HCT116 (cell line): ENCODE data around the gene BCR. TPM values are rescaled to one million over a fixed set of nuclear protein-coding genes. Genes with fewer than 3 reads are reported as not detected.

ENCODE experiments used
- ATAC-seq: fragments of 200-7000 bp; cut with Tn5 transposase; 2 replicates; pipeline ENCODE4 v1.9.1; 2020; ENCODE audit warnings: mild to moderate bottlenecking, moderate library complexity
- BruUV-seq: library from RNA; stranded (reverse); fragments of 400-500 nt; replicated peaks from 2 replicates; lab custom pipeline; 2021; lab: Mats Ljungman, UMichigan
- CTCF ChIA-PET: fragments of 300-600 bp; sonication (Branson Sonifier 250); formaldehyde crosslinking; loops from one replicate; lab custom pipeline; 2021; ENCODE audit warnings: antibody characterized with exemption; lab: Charles Lee
- POLR2A ChIA-PET: fragments of 300-600, 350-600 bp; sonication (Branson Sonifier 250); formaldehyde crosslinking; loops from one replicate; lab custom pipeline; 2021; ENCODE audit warnings: antibody characterized with exemption; lab: Charles Lee
- RAD21 ChIA-PET, 2 experiments: fragments of 300-600 bp; sonication (Branson Sonifier 250); formaldehyde crosslinking; loops; one replicate each; lab custom pipeline; 2023; ENCODE audit warnings: low total read pairs in 2 of 2; ENCODE audit not compliant: uncharacterized antibody in 2 of 2, unreplicated experiment in 2 of 2, low non-redundant PET in 1 of 2; lab: Charles Lee
- DNase-seq: peaks from one replicate; pipeline ENCODE4 v3.0.0-alpha.2; 2010; ENCODE audit warnings: low read depth, low spot score
- H2AFZ ChIP-seq: fragments of 200-600 bp; shearing (Covaris generic), sonication (generic); 2 replicates; pipeline ENCODE4 v1.6.1; 2017; ENCODE audit warnings: low read depth, mixed run types, mixed read lengths, antibody characterized with exemption, low read length; ENCODE audit not compliant: poor library complexity, severe bottlenecking
- H3K27ac ChIP-seq: 2 replicates; pipeline ENCODE4 v1.5.1; 2012; ENCODE audit warnings: low read depth, low read length
- H3K27me3 ChIP-seq: fragments of 200-600 bp; sonication (generic); 2 replicates; pipeline ENCODE4 v1.6.1; 2016; ENCODE audit warnings: mixed run types, low read length, mixed read lengths; ENCODE audit not compliant: insufficient read depth
- H3K36me3 ChIP-seq, 2 experiments: fragments of 200-500 bp in 1 of 2; fragments of 200-600 bp in 1 of 2; sonication (Bioruptor generic) in 1 of 2; sonication (generic) in 1 of 2; 2 replicates each; pipeline versions ENCODE4 v1.5.1 to v1.6.1; 2014 to 2016; ENCODE audit warnings: low read length in 2 of 2, inconsistent platforms in 1 of 2, mixed read lengths in 1 of 2, mixed run types in 1 of 2; ENCODE audit not compliant: insufficient read depth in 2 of 2, control insufficient read depth in 1 of 2
- H3K4me1 ChIP-seq, 2 experiments: fragments of 200-600 bp in 1 of 2; sonication (generic) in 1 of 2; 2 replicates each; pipeline versions ENCODE4 v1.5.1 to v1.6.1; 2012 to 2017; ENCODE audit warnings: low read length in 2 of 2, inconsistent platforms in 1 of 2, mild to moderate bottlenecking in 1 of 2, mixed read lengths in 1 of 2, mixed run types in 1 of 2, moderate library complexity in 1 of 2; ENCODE audit not compliant: insufficient read depth in 2 of 2, control insufficient read depth in 1 of 2
- H3K4me2 ChIP-seq: fragments of 200-600 bp; sonication (generic); 2 replicates; pipeline ENCODE4 v1.6.1; 2017; ENCODE audit warnings: mixed run types, low read length, mixed read lengths
- H3K4me3 ChIP-seq, 2 experiments: fragments of 200-600 bp in 1 of 2; sonication (generic) in 1 of 2; replicated peaks in 1 of 2; 2 replicates each; pipeline ENCODE4 v1.5.1; 2011 to 2016; ENCODE audit warnings: low read length in 2 of 2, control low read depth in 1 of 2, low read depth in 1 of 2, mild to moderate bottlenecking in 1 of 2, mixed read lengths in 1 of 2, mixed run types in 1 of 2
- H3K79me2 ChIP-seq: fragments of 200-600 bp; sonication (generic); 2 replicates; pipeline ENCODE4 v1.6.1; 2017; ENCODE audit warnings: mild to moderate bottlenecking, mixed run types, low read length, moderate library complexity, mixed read lengths; ENCODE audit not compliant: insufficient read depth
- H3K9ac ChIP-seq: fragments of 200-600 bp; sonication (generic); 2 replicates; pipeline ENCODE4 v1.6.1; 2016; ENCODE audit warnings: low read length, mixed read lengths
- H3K9me2 ChIP-seq: fragments of 200-600 bp; sonication (generic), shearing (Covaris generic); 2 replicates; pipeline ENCODE4 v1.6.1; 2017; ENCODE audit warnings: mixed run types, mild to moderate bottlenecking, moderate library complexity; ENCODE audit not compliant: insufficient read depth
- H3K9me3 ChIP-seq, 2 experiments: fragments of 200-500 bp in 1 of 2; fragments of 200-600 bp in 1 of 2; sonication (Bioruptor generic) in 1 of 2; sonication (generic) in 1 of 2; 2 replicates each; pipeline ENCODE4 v1.6.1; 2014 to 2017; ENCODE audit warnings: low read length in 2 of 2, mixed read lengths in 2 of 2, inconsistent platforms in 1 of 2, low read depth in 1 of 2, mild to moderate bottlenecking in 1 of 2, mixed run types in 1 of 2, moderate library complexity in 1 of 2; ENCODE audit not compliant: control insufficient read depth in 1 of 2, insufficient read depth in 1 of 2
- H4K20me1 ChIP-seq: fragments of 200-600 bp; sonication (generic), shearing (Covaris generic); 2 replicates; pipeline ENCODE4 v1.6.1; 2017; ENCODE audit warnings: mixed run types, mild to moderate bottlenecking, moderate library complexity; ENCODE audit not compliant: insufficient read depth
- ELF1 ChIP-seq: IDR thresholded peaks from 2 replicates; pipeline ENCODE4 v1.6.1; 2012; ENCODE audit warnings: low read depth, borderline replicate concordance
- EZH2 ChIP-seq: fragments of 200-600 bp; sonication (generic); IDR thresholded peaks from 2 replicates; pipeline ENCODE4 v1.6.1; 2017; ENCODE audit warnings: antibody characterized with exemption, mixed run types
- YY1 ChIP-seq: IDR thresholded peaks from 2 replicates; pipeline ENCODE4 v1.6.1; 2011; ENCODE audit warnings: low read length, low read depth, moderate library complexity, mild to moderate bottlenecking; ENCODE audit not compliant: insufficient replicate concordance; ENCODE audit errors: extremely low read depth
- ZFX ChIP-seq: fragments of 450-650 bp; IDR thresholded peaks from 2 replicates; pipeline ENCODE4 v1.6.1; 2017
- intact Hi-C: fragments of 100-400 bp; cut with micrococcal nuclease; formaldehyde crosslinking; loops from 2 replicates; pipeline ENCODE4 v1.10.0; 2022
- total RNA-seq: library from RNA; stranded (reverse); gene quantifications from one replicate; pipeline ENCODE4 v1.2.1, GENCODE V29; 2021; ENCODE audit not compliant: unreplicated experiment
- TF ChIP-seq, protein P1 (sequence below): IDR thresholded peaks from 2 replicates; pipeline ENCODE4 v1.6.1; 2011; ENCODE audit warnings: mild to moderate bottlenecking, low read length, moderate library complexity; ENCODE audit not compliant: insufficient replicate concordance; ENCODE audit errors: extremely low read depth
- TF ChIP-seq, protein P2 (sequence below), 3 experiments: fragments of 200-600 bp in 1 of 3; sonication (generic) in 1 of 3; IDR thresholded peaks in 2 of 3; conservative IDR thresholded peaks in 1 of 3; 2 replicates each; pipeline ENCODE4 v1.5.1; 2012 to 2017; ENCODE audit warnings: low read depth in 2 of 3, low read length in 2 of 3, antibody characterized with exemption in 1 of 3, borderline replicate concordance in 1 of 3, control low read depth in 1 of 3, mild to moderate bottlenecking in 1 of 3, mixed read lengths in 1 of 3, mixed run types in 1 of 3, moderate library complexity in 1 of 3; ENCODE audit not compliant: insufficient read depth in 1 of 3
- TF ChIP-seq, protein P3 (sequence below): IDR thresholded peaks from 2 replicates; pipeline ENCODE4 v1.6.1; 2012
- TF ChIP-seq, protein P4 (sequence below): IDR thresholded peaks from 2 replicates; pipeline ENCODE4 v1.6.1; 2012; ENCODE audit warnings: low read depth

BCR gene
- total RNA-seq, 1 experiment from 2014 or later = 39.7 TPM

DNA sequence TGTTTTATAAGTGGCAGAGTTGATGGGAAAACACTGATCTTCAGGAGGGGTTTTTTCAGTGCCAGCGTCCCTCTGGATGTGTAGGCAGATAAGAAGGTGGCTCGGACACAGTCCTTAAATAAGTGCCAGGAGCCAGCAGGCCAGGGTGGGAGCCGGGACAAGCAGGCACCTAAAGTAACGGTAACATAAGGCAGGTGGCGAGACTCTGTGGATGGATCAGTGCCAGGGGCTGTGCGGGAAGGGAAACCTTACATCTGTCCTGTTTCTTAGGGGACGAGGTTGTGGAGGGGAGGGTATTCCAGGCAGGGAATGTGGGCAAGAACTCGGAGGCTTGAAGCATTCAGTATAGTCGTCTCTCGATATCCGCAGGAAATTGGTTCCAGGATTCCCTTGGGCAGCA is 15.9 kb downstream of the BCR start:
- no peaks in the 10 kb centered on the region for H3K27me3 ChIP-seq
- ATAC-seq = no peak
- H3K4me2 ChIP-seq = no peak overlapping the region
- no peaks in the 10 kb centered on the region for H3K9me2 ChIP-seq
- H2AFZ ChIP-seq = no peak overlapping the region
- H3K4me3 ChIP-seq = no peak overlapping the region
- BruUV-seq = no TSS peak
- TF ChIP-seq, protein P1, sequence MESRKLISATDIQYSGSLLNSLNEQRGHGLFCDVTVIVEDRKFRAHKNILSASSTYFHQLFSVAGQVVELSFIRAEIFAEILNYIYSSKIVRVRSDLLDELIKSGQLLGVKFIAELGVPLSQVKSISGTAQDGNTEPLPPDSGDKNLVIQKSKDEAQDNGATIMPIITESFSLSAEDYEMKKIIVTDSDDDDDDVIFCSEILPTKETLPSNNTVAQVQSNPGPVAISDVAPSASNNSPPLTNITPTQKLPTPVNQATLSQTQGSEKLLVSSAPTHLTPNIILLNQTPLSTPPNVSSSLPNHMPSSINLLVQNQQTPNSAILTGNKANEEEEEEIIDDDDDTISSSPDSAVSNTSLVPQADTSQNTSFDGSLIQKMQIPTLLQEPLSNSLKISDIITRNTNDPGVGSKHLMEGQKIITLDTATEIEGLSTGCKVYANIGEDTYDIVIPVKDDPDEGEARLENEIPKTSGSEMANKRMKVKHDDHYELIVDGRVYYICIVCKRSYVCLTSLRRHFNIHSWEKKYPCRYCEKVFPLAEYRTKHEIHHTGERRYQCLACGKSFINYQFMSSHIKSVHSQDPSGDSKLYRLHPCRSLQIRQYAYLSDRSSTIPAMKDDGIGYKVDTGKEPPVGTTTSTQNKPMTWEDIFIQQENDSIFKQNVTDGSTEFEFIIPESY = no peak
- TF ChIP-seq EZH2 (no peak), YY1 (no peak), ZFX (no peak), ELF1 (no peak)
- TF ChIP-seq, protein P2, sequence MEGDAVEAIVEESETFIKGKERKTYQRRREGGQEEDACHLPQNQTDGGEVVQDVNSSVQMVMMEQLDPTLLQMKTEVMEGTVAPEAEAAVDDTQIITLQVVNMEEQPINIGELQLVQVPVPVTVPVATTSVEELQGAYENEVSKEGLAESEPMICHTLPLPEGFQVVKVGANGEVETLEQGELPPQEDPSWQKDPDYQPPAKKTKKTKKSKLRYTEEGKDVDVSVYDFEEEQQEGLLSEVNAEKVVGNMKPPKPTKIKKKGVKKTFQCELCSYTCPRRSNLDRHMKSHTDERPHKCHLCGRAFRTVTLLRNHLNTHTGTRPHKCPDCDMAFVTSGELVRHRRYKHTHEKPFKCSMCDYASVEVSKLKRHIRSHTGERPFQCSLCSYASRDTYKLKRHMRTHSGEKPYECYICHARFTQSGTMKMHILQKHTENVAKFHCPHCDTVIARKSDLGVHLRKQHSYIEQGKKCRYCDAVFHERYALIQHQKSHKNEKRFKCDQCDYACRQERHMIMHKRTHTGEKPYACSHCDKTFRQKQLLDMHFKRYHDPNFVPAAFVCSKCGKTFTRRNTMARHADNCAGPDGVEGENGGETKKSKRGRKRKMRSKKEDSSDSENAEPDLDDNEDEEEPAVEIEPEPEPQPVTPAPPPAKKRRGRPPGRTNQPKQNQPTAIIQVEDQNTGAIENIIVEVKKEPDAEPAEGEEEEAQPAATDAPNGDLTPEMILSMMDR (IDR thresholded peaks at IDR 0.05 in 2 of 3, conservative IDR thresholded peaks at IDR 0.05 in 1 of 3; ENCODE audit: borderline replicate concordance in 1 of 3, insufficient read depth in 1 of 3, low read depth in 2 of 3, low read length in 2 of 3) = no peak
- TF ChIP-seq, protein P3, sequence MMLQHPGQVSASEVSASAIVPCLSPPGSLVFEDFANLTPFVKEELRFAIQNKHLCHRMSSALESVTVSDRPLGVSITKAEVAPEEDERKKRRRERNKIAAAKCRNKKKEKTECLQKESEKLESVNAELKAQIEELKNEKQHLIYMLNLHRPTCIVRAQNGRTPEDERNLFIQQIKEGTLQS = no peak
- TF ChIP-seq, protein P4, sequence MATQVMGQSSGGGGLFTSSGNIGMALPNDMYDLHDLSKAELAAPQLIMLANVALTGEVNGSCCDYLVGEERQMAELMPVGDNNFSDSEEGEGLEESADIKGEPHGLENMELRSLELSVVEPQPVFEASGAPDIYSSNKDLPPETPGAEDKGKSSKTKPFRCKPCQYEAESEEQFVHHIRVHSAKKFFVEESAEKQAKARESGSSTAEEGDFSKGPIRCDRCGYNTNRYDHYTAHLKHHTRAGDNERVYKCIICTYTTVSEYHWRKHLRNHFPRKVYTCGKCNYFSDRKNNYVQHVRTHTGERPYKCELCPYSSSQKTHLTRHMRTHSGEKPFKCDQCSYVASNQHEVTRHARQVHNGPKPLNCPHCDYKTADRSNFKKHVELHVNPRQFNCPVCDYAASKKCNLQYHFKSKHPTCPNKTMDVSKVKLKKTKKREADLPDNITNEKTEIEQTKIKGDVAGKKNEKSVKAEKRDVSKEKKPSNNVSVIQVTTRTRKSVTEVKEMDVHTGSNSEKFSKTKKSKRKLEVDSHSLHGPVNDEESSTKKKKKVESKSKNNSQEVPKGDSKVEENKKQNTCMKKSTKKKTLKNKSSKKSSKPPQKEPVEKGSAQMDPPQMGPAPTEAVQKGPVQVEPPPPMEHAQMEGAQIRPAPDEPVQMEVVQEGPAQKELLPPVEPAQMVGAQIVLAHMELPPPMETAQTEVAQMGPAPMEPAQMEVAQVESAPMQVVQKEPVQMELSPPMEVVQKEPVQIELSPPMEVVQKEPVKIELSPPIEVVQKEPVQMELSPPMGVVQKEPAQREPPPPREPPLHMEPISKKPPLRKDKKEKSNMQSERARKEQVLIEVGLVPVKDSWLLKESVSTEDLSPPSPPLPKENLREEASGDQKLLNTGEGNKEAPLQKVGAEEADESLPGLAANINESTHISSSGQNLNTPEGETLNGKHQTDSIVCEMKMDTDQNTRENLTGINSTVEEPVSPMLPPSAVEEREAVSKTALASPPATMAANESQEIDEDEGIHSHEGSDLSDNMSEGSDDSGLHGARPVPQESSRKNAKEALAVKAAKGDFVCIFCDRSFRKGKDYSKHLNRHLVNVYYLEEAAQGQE = no peak
- peaks cover 0 to 2% of the 10 kb centered on the region in 2 experiments; a peak in 1 of 4 replicates for H3K36me3 ChIP-seq
- H3K79me2 ChIP-seq = peaks cover 97% of the 10 kb centered on the region
- no peak overlapping the region for H3K9ac ChIP-seq
- 0 out of 2 replicates have a peak, but pooled peaks cover 5% of the 10 kb centered on the region for H4K20me1 ChIP-seq
- intact Hi-C loops = no loop called here
- no peak for DNase-seq
- ChIA-PET POLR2A (no interaction called here), RAD21 (no interaction called here), CTCF (no interaction called here)
- no peak overlapping the region for H3K27ac ChIP-seq
- peaks cover 3 to 13% of the 10 kb centered on the region in 2 experiments; a peak in 2 of 4 replicates for H3K4me1 ChIP-seq
- no peaks in the 10 kb centered on the region for H3K9me3 ChIP-seq
